ENCODE measurements around the gene TRIM5.

- TF ChIP-seq CTCF (conservative IDR thresholded peaks at IDR 0.05; ENCODE audit: low read length) (no peak), EZH2phosphoT487 (IDR thresholded peaks at IDR 0.05; ENCODE audit: borderline replicate concordance) (no peak)
These were observed 35.0 kb upstream of the TRIM5 start for GRCh38 chr11:5719703-5720495.
